GM18907 (cell line): ENCODE results near the gene HOTAIR.

ENCODE experiments used
- ATAC-seq: cut with Tn5 transposase; IDR thresholded peaks from one replicate; pipeline ENCODE4 v1.9.1; 2021; ENCODE audit warnings: mild to moderate bottlenecking, moderate library complexity; ENCODE audit not compliant: unreplicated experiment

The HOTAIR gene

DNA sequence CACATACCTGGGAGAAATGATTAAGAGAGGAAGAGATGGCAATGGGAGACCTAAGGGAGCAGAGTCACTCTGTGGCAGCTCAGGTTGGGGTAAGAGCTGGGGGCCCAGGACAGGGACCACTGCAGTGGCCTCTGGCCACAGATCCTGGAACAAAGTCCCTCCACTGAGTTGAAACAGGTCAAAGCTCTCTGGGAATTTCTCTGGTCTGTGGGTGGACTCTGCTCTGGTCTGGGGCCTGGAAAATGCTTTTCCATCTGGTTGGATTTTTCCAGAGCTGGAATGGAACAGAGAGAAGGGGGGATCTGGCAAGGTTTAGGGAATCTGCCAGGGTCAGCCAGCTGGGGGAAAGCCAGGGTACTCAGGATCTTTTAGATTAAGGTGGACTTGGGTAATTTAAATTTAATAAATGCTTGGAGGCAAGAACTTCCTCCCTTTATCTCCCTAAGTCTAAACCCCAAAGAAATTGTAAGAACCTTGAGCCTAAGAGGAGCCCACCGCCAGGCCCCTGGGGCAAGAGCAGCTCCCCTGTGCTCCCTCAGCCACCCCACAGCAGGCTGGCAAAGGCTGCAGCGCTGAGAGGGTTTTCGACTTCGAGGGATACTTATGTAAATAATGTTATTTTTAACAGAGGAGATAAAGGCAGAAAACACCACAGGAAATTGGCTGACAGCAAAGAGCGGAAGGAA, 13.9 kb upstream of the HOTAIR start:
- no peak for ATAC-seq

DNA sequence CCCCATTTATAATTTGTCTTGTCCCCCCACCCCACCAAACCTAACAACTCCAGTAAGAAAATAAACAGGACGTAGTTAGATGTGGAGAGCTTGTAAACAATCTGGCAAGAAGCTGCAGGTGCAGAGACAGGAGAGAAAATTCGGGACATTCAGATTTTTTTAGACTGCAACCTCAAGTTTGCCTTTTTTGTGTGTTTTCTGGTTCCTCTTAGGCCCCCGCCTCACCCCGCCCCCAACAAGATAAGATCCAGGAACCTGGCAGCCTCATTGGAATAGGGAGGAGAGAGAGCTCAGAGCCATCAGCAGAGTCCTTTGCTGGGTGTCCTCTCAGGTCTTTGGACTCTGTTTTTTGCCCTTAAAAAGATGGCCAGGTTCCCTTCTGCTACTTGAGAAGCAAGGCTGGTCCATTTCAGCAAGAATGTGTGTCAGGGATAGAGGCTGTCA, 13.1 kb upstream of the HOTAIR start:
- ATAC-seq: no peak

DNA sequence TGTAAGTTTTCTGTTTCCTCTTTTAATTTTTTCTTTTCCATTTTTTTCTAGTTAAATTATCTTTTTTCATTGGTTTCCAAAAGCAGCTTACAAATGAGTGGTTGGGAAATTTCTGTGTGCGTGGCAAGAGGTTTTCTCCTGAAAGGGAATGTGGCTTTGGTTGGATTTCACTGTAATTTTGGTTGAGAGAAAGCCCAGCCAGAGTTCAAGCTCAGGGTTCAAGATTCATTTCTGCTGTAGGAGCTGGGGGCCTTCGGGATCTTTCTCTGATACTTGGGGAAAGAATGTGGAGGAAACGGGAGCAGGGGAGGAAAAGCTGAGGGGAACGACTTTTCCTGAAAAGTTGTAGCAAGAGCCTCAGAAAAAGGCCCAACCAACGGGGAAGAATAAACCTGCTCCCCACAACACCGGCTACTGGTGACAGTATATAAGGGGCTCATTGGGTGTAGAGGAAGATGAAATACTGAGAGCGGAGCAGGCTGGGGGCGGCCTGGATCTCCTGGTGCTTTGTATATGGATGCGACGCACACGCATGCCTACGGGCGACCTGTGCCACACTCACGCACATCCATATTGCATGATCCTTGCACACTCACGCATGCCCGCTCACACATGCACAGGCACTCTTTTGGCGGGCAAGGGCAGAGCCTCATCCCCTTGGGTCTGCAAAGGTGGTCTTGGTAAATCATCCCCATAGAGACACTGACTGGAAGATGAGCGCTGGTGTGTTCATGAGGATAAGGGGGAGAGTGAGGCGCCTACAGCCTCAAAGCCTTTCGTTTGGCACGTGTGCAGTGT, 12.1 kb upstream of the HOTAIR start:
- no peak for ATAC-seq

GRCh38 chr12:53985994-53986685, 11.4 kb upstream of the HOTAIR start:
- no peak for ATAC-seq

DNA sequence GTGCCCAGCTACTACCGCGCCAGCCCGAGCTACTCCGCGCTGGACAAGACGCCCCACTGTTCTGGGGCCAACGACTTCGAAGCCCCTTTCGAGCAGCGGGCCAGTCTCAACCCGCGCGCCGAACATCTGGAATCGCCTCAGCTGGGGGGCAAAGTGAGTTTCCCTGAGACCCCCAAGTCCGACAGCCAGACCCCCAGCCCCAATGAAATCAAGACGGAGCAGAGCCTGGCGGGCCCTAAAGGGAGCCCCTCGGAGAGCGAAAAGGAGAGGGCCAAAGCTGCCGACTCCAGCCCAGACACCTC, 10.9 kb upstream of the HOTAIR start:
- ATAC-seq: no peak

DNA sequence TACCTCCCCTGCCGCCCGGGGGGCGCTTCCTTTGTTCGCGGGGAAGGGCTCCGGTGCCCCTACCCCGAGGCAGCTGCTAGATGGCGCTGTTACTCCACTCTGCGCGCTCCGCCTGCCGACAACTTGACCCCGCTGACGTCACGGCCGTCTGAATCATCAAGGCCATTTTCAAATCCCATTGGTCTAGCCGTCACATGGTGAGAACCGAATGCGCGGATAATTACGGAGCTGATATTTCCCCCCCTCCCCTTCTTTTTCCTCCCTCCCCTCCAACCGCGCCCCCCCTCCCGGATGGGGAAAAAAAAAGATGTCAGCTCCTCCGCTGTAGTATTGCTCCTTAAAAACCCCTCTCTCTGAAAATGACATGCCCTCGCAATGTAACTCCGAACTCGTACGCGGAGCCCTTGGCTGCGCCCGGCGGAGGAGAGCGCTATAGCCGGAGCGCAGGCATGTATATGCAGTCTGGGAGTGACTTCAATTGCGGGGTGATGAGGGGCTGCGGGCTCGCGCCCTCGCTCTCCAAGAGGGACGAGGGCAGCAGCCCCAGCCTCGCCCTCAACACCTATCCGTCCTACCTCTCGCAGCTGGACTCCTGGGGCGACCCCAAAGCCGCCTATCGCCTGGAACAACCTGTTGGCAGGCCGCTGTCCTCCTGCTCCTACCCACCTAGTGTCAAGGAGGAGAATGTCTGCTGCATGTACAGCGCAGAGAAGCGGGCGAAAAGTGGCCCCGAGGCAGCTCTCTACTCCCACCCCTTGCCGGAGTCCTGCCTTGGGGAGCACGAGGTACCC, 10.3 kb upstream of the HOTAIR start, which contains the start of gene HOXC10:
Gene HOXC10, plus strand, starts transcription at position 246 of the 791 bp plus-strand sequence. Its CDS starts 114 bp downstream, at position 360.
- no peak for ATAC-seq

DNA sequence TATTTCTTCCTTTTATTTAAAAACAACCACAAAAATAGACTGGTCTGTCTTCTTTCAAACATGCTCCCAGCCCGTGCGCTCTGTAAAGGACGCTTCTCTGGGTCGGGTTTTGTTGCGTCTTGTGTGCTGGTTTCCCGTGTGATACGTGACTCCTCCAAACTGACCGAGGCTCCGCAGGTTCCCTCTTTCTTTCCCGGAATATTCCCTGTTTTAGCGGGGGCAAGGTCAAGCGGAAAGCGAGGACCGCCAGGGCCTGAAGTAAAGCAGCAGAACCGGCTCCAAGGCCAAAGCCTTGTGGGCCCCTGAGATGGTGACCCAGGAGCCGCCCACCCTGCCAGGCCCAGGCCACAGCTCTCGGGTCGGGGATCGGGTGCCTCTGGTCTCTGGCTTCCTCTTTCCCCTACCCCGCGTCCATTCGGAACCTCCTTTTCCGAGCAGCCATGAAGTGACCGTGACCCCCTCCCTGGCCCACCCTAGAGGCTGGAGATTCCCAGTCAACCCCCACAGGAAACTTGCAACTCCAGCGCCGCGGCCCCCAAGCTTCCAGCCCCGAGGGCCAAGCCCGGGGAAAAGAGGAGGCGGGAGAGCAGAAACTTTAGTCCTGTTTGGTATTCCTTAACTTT, 9.3 kb upstream of the HOTAIR start:
- no peak for ATAC-seq

DNA sequence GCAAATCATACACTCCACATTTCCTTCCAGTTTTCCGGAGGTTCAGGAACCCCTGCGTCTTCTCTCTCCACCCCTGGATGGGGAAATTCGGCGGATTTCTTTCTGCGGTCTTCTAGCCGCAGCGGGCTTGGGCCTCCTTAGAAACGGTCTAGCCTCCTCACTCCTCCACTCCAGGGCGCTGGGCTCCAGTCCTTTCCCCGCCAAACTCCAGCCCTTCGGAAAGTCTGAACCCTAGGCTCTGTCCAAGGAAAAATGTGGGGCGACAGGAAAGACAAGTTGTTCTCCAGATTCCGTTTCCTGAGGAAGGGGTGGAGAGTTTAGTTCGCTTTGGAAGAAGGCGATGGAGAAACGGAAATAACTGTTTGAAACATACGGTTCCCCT, 8.8 kb upstream of the HOTAIR start:
- no peak for ATAC-seq

DNA sequence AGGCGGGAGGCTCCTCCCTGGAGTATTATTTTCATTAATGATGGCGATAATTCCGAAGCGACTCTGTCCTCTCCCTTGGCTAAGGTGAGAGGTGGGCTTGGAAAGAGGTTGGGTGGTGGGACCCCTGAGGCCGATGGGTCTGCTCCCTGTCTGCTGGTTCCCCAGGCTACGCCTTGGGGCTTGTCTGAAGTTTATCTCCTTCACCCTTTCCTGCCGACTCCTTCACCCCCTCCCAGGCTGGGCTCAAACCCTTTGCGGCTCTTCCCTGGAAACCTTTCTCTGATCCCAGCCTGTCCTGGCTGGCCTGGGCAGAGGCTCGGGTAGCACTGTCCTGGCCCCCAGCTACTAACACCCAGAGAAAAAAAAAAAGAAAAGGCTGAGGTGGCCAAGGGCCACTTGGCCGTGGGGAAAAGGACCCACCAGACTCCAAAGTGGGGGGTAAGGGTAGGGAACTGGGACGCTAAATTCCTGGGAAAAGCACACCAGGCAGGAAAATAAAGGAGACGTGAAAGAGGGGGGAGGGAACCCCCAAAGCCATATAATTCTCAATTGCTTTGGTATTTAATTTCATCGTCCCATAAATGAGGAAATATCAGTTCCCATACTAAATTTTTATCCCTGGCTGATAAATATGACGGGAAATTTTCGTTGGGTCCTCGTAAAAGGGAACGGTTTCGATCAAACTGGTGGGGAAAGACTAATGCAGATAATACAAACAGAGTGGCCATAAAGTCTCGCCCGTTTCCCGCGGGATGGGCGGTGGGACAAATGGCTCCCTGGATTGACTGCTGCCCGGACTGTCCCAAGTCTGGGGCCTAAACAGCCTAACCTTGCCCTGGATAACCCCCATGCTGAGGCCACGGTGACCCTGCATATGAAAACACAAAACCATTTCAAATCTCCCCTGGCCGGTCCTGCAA, 8.2 kb upstream of the HOTAIR start:
- ATAC-seq: no peak

GRCh38 chr12:53981634-53982565, 7.1 kb upstream of the HOTAIR start:
- ATAC-seq: no peak

GRCh38 chr12:53980802-53981496, 6.2 kb upstream of the HOTAIR start:
- ATAC-seq: no peak

- no peak for ATAC-seq
These were observed 5.5 kb upstream of the HOTAIR start for GRCh38 chr12:53980104-53980801.

DNA sequence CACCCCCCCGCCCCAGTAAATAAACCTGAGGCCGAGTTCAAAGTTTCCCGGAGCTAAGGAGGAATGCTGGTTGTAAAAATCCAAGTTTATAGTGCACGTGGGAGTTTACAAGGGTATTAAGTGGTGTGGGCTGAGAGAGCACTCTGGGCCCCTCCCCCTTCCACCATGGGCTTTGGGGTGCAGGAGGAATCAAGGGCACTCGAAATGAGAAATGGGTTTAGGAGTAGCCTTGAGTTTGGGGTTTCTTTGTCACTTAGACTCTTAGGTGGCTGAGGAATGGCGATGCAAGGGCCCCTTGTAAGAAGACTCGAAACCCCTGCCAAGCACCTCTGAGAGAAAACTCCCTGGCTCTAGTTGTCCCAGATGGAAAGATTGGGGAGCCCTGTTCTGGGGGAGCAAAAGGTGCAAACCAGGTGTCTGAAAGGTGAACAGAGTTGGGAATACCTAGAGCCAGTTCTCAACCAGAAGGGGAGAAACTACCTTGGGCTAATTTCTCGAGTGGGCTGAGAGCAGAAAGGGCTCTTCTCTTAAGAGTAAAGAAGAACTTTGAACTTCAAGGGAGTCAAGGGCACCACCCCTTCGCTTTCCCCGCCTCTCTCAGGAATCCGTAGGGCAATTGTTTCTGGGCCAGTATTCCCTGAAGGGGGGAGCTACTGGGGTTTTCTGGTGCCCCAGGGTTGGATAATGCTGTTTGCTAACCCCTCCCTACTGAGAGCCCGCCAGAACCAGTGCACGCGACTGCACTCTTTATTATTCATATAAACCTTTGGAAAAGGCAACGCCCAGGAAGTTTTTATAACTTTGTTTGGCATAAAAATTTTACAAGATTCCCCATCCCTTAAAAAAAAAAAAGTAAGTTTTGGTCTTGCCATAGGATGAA, 4.0 kb upstream of the HOTAIR start:
- no peak for ATAC-seq

DNA sequence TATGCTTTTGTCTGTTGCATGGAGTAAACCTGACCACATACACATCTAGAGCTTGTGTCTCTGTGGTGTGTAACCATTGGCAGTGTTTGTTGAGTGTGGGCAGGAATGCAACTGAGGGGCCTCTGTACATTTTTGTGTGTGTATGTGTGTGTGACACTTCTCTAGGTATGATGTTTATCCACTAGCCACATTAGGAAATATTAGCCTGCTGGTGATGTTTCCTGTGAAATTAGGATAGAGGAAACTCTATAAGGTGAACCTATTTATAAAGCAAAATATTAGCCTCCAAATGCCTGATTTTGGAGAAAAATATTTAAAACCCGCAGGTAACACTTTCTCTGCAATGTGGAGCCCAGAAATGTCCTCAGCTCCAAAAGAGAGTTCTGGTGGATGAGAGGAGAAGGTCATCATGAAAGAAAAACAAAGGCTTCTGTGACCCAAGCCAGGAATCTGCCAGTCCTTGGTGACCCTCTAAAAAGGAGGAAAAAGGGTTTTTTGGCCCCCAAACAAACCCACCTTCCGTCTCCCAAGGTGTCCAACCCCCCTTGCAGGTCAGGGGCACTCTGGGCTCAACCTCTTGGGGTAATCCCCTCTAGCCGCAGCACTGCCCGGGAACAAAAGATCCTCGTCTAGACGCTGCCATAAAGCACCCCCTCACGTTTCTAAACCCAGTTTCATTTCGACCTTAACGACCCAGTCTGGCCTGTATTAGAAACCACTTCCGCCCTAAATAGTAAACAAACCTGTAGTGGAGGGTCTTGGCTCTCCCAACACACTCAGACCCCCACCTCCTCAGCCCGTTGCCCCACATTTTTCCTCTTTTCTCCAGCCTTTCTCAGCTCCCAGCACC, 3.1 kb upstream of the HOTAIR start:
- no peak for ATAC-seq

DNA sequence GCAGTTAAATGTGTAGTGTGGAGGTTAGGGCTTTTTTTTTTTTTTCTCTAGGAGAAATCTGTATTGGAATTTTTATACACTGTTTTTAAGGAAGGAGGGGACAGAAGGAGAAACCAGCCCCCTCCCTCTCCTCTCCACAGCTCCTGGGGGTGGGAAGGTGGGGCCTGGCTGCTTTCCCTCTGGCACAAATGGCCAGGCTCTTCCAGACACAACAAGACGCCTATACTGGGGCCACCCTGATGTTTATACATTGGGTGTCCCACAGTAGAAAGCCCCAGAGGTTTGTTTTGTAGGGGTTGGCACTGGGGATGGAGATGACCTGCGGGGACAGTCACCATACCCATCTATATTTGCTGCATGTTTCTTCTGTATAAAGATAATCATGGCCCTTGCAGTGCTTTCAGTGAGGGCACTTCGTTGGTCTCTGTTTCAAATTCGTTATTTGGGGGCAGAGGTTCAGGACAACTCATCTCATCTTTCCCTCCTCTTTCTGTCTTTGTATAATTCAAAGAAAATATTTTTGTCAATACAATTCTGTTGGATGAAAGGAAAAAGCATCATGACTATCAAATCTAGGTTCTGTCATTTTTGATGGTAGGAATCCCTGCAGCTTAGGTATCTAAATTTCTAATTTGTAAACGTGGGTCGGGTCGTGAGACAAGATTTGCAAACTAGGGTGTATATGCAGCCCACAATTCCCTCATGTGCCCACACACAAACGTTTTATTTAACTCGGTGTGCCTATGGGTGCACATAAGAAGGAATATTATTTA, 2.3 kb upstream of the HOTAIR start:
- ATAC-seq: no peak
